PC-3 (cell line): ENCODE results near the gene CTXN2. TPM values are rescaled to one million over a fixed set of nuclear protein-coding genes. Genes with fewer than 3 reads are reported as not detected.

Source experiments
- ATAC-seq: fragments of 200-7000 bp; cut with Tn5 transposase; 2 replicates; pipeline ENCODE4 v1.9.1; 2020; ENCODE audit warnings: mild to moderate bottlenecking, moderate library complexity
- BruUV-seq: library from RNA; stranded (reverse); fragments of 400-500 nt; replicated peaks from 2 replicates; lab custom pipeline; 2021; lab: Mats Ljungman, UMichigan
- CTCF ChIA-PET: fragments of 300-600 bp; sonication (Branson Sonifier 250); formaldehyde crosslinking; loops from one replicate; lab custom pipeline; 2022; ENCODE audit warnings: antibody characterized with exemption; lab: Charles Lee
- POLR2A ChIA-PET: fragments of 300-600 bp; sonication (Branson Sonifier 250); formaldehyde crosslinking; loops from one replicate; lab custom pipeline; 2022; ENCODE audit warnings: antibody characterized with exemption; ENCODE audit not compliant: unreplicated experiment; lab: Charles Lee
- DNase-seq: peaks from one replicate; pipeline ENCODE4 v3.0.0-alpha.2; 2015
- H2AFZ ChIP-seq: fragments of 300-600 bp; sonication (generic); 2 replicates; pipeline ENCODE4 v1.6.0; 2016; ENCODE audit warnings: antibody characterized with exemption, low read length
- H3F3A ChIP-seq: fragments of 300-600 bp; sonication (generic); one replicate; pipeline ENCODE4 v1.6.0; 2017; ENCODE audit warnings: antibody characterized with exemption, low read length, control low read depth, mild to moderate bottlenecking; ENCODE audit not compliant: unreplicated experiment
- H3K27ac ChIP-seq: fragments of 300-600 bp; sonication (generic); 2 replicates; pipeline ENCODE4 v1.5.1; 2016; ENCODE audit warnings: mild to moderate bottlenecking, low read length
- H3K27me3 ChIP-seq: fragments of 300-600 bp; sonication (generic); 2 replicates; pipeline ENCODE4 v1.6.1; 2016; ENCODE audit warnings: low read length, mixed read lengths
- H3K36me3 ChIP-seq: fragments of 300-600 bp; sonication (generic); 2 replicates; pipeline ENCODE4 v1.6.1; 2016; ENCODE audit warnings: low read depth, mixed run types, low read length, mixed read lengths
- H3K4me1 ChIP-seq: fragments of 300-600 bp; sonication (generic); 2 replicates; pipeline ENCODE4 v1.5.1; 2016; ENCODE audit warnings: low read length; ENCODE audit not compliant: insufficient read depth
- H3K4me2 ChIP-seq: fragments of 300-600 bp; sonication (generic); 2 replicates; pipeline ENCODE4 v1.6.0; 2016; ENCODE audit warnings: low read length
- H3K4me3 ChIP-seq: fragments of 300-600 bp; sonication (generic); 2 replicates; pipeline ENCODE4 v1.5.1; 2016; ENCODE audit warnings: mild to moderate bottlenecking, low read length, mixed read lengths
- H3K79me2 ChIP-seq: fragments of 300-600 bp; sonication (generic); 2 replicates; pipeline ENCODE4 v1.6.1; 2017; ENCODE audit warnings: low read length, mixed read lengths
- H3K9ac ChIP-seq: fragments of 300-600 bp; sonication (generic); 2 replicates; pipeline ENCODE4 v1.6.0; 2016; ENCODE audit warnings: mild to moderate bottlenecking, low read length
- H3K9me2 ChIP-seq: fragments of 300-600 bp; sonication (generic); replicated peaks from 2 replicates; pipeline ENCODE4 v1.6.1; 2016; ENCODE audit warnings: mixed run types, low read length, mixed read lengths
- H3K9me3 ChIP-seq: fragments of 300-600 bp; sonication (generic); 2 replicates; pipeline ENCODE4 v1.6.1; 2016; ENCODE audit warnings: low read length, mixed read lengths
- H4K20me1 ChIP-seq: fragments of 300-600 bp; sonication (generic); 2 replicates; pipeline ENCODE4 v1.6.1; 2016; ENCODE audit warnings: low read length, mixed read lengths
- EZH2 ChIP-seq: fragments of 300-600 bp; sonication (generic); IDR thresholded peaks from one replicate; pipeline ENCODE4 v1.6.1; 2017; ENCODE audit warnings: antibody characterized with exemption, mild to moderate bottlenecking, low read length; ENCODE audit not compliant: unreplicated experiment
- EZH2phosphoT487 ChIP-seq: fragments of 300-600 bp; sonication (generic); IDR thresholded peaks from 2 replicates; pipeline ENCODE4 v1.6.1; 2018; ENCODE audit warnings: mild to moderate bottlenecking, antibody characterized with exemption, low read length, borderline replicate concordance
- intact Hi-C: fragments of 100-400 bp; cut with micrococcal nuclease; formaldehyde crosslinking; loops from 2 replicates; pipeline ENCODE4 v1.9.0; 2023
- total RNA-seq: library from RNA; depleted of rRNA; stranded (reverse); fragments of >200 nt; gene quantifications from 2 replicates; pipeline ENCODE4 v1.2.3, GENCODE V29; 2014
- TF ChIP-seq, protein P1 (sequence below): fragments of 300-600 bp; sonication (generic); conservative IDR thresholded peaks from 2 replicates; pipeline ENCODE4 v1.5.1; 2017; ENCODE audit warnings: antibody characterized with exemption, low read depth, mild to moderate bottlenecking, low read length

The CTXN2 gene
- total RNA-seq, 1 experiment from 2014 or later, result not detected

DNA sequence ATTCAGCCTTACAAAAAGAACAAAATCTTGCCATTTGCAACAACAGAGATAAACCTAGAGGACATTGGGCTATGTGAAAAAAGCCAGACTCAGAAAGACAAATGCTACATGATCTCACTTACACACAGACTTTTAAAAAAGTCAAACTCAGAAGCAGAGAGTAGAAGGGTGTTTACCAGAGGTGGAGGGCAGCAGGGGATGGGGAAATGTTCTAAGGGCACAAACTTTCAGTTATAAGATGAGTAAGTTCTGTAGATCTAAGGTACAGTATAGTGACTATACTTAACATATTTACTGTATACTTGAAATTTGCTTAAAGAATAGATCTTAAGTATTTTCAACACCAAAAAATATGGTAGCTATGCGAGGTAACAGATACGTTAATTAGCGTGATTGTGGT lies 16.3 kb upstream of the CTXN2 start:
- Histone ChIP-seq H3K9me2 (no peaks in the 10 kb centered on the region), H2AFZ (no peak overlapping the region), H3K4me3 (no peak overlapping the region), H3F3A (no peaks in the 10 kb centered on the region), H3K79me2 (peaks cover 35% of the 10 kb centered on the region), H3K27me3 (no peaks in the 10 kb centered on the region), H3K4me1 (peaks cover 7% of the 10 kb centered on the region; the same call in 1 of the 2 replicates), H3K4me2 (no peak overlapping the region), H3K9me3 (no peaks in the 10 kb centered on the region), H4K20me1 (no peaks in the 10 kb centered on the region), H3K36me3 (no peaks in the 10 kb centered on the region), H3K27ac (no peak overlapping the region), H3K9ac (no peak overlapping the region)
- BruUV-seq, result no TSS peak
- POLR2A ChIA-PET, result no interaction called here
- no peak for TF ChIP-seq EZH2
- TF ChIP-seq, protein P1, sequence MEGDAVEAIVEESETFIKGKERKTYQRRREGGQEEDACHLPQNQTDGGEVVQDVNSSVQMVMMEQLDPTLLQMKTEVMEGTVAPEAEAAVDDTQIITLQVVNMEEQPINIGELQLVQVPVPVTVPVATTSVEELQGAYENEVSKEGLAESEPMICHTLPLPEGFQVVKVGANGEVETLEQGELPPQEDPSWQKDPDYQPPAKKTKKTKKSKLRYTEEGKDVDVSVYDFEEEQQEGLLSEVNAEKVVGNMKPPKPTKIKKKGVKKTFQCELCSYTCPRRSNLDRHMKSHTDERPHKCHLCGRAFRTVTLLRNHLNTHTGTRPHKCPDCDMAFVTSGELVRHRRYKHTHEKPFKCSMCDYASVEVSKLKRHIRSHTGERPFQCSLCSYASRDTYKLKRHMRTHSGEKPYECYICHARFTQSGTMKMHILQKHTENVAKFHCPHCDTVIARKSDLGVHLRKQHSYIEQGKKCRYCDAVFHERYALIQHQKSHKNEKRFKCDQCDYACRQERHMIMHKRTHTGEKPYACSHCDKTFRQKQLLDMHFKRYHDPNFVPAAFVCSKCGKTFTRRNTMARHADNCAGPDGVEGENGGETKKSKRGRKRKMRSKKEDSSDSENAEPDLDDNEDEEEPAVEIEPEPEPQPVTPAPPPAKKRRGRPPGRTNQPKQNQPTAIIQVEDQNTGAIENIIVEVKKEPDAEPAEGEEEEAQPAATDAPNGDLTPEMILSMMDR, result no peak
- TF ChIP-seq EZH2phosphoT487, result no peak
- CTCF ChIA-PET, result no interaction called here
- no peak for DNase-seq
- intact Hi-C loops, result no loop called here
- no peak for ATAC-seq

DNA sequence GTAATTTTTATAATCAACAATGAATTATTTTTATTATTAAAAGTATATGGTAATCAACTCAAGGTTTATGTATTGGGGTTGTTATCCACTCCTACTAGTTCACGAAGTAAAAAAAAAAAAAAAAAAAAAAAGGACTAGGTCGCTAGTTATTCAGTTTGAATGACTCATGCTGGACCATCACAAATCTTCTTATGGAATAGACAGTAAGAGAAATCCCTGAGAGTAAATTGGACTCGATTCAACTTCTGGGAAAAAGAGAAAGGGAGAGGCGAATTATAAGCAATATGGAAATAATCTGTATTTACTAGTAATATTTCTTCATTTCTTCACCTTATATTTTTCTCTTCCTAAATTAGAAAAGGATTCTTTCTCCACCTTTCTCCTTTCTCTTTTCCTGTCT lies 15.4 kb upstream of the CTXN2 start:
- Histone ChIP-seq H3K36me3 (no peaks in the 10 kb centered on the region), H3K9me2 (no peaks in the 10 kb centered on the region), H3K4me2 (no peak overlapping the region), H3K27me3 (no peaks in the 10 kb centered on the region), H3F3A (no peaks in the 10 kb centered on the region), H3K9me3 (no peaks in the 10 kb centered on the region), H3K4me1 (peaks cover 7% of the 10 kb centered on the region; the same call in 1 of the 2 replicates), H4K20me1 (no peaks in the 10 kb centered on the region), H3K79me2 (peaks cover 35% of the 10 kb centered on the region), H3K9ac (no peak overlapping the region), H2AFZ (no peak overlapping the region), H3K27ac (no peak overlapping the region), H3K4me3 (no peak overlapping the region)
- no TSS peak for BruUV-seq
- no peak for ATAC-seq
- ChIA-PET POLR2A (no interaction called here), CTCF (no interaction called here)
- intact Hi-C loops, result no loop called here
- TF ChIP-seq, protein P1, result no peak
- TF ChIP-seq EZH2 (no peak), EZH2phosphoT487 (no peak)
- no peak for DNase-seq

DNA sequence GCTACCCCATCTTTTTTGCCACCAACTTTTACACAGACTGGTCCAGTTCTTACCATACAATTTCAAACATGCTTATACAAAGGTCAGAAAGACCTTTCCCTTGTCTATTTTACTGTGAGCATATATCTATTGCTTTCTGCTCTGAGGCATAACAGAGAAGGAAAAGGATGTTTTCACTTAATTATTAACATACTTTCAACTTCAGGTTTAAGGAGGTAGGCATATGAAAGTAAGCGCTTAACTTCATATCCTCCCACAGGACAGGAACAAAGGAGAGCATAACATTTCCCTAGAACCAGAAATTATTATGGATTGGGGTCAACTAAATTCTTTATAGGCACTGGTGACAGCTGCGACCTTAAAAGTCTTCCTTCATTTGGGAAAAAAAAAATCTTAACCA lies 14.5 kb upstream of the CTXN2 start:
- Histone ChIP-seq H3K9me3 (no peaks in the 10 kb centered on the region), H4K20me1 (no peaks in the 10 kb centered on the region), H3K27ac (no peak overlapping the region), H3K36me3 (no peaks in the 10 kb centered on the region), H3K4me3 (peak overlapping the region; percentile 71), H3K9ac (no peak overlapping the region), H3K27me3 (no peaks in the 10 kb centered on the region), H2AFZ (0 out of 2 replicates have a peak overlapping the region, but pooled peaks have one; percentile 92), H3K79me2 (peaks cover 29% of the 10 kb centered on the region), H3K4me2 (peak overlapping the region; percentile 84), H3K9me2 (no peaks in the 10 kb centered on the region), H3F3A (no peaks in the 10 kb centered on the region), H3K4me1 (peaks cover 7% of the 10 kb centered on the region; the same call in 1 of the 2 replicates)
- TF ChIP-seq EZH2 (no peak), EZH2phosphoT487 (no peak)
- TF ChIP-seq, protein P1, result no peak
- ATAC-seq (no peak), DNase-seq (no peak)
- intact Hi-C loops, result no loop called here
- BruUV-seq, result TSS peak; percentile 59
- ChIA-PET POLR2A (no interaction called here), CTCF (no interaction called here)
